Lower lobe of right lung (tissue), 2 donors: Measurements from ENCODE around the gene TTLL12. TPM values are rescaled to one million over a fixed set of nuclear protein-coding genes. Genes with fewer than 3 reads are reported as not detected.

Source experiments
- ATAC-seq, 2 donors: fragments of 200-7000 bp; cut with Tn5 transposase; one replicate each; pipeline ENCODE4 v1.9.1; 2020 to 2022; ENCODE audit warnings: mild to moderate bottlenecking in 2 of 2, moderate library complexity in 2 of 2
- DNase-seq: peaks from one replicate; pipeline ENCODE4 v3.0.0-alpha.2; 2020
- H3K27ac ChIP-seq: fragments of 200-600 bp; one replicate; pipeline ENCODE4 v1.8.0; 2022
- H3K27me3 ChIP-seq: fragments of 200-600 bp; one replicate; pipeline ENCODE4 v1.8.0; 2022; ENCODE audit warnings: low read depth
- H3K36me3 ChIP-seq: fragments of 200-600 bp; one replicate; pipeline ENCODE4 v1.8.0; 2022; ENCODE audit warnings: mild to moderate bottlenecking
- H3K4me1 ChIP-seq: fragments of 200-600 bp; one replicate; pipeline ENCODE4 v1.8.0; 2022
- H3K4me3 ChIP-seq: fragments of 200-600 bp; one replicate; pipeline ENCODE4 v1.8.0; 2022; ENCODE audit warnings: mild to moderate bottlenecking
- H3K9me3 ChIP-seq: fragments of 200-600 bp; one replicate; pipeline ENCODE4 v1.8.0; 2022
- CTCF ChIP-seq: fragments of 200-600 bp; IDR thresholded peaks from one replicate; pipeline ENCODE4 v1.8.0; 2022; ENCODE audit warnings: antibody characterized with exemption, mild to moderate bottlenecking
- intact Hi-C: fragments of 100-400 bp; cut with DNase I; formaldehyde crosslinking; loops from one replicate; pipeline ENCODE4 v1.11.0; 2022
- total RNA-seq: library from RNA; stranded (reverse); fragmentation: NEBNext Ultra II Directional; extraction: Animal tissue kit (Norgen Biotek cat#: 25700); gene quantifications from one replicate; pipeline ENCODE4 v1.2.1, GENCODE V29; 2021
- donor health status: DM: no; HTN: yes; CAD: no; lungs with severe emphysema.

TTLL12 gene
- total RNA-seq, 1 donor from 2014 or later = 21.6 TPM

GRCh38 chr22:43228330-43228729 is 41.4 kb upstream of the TTLL12 start:
- Histone ChIP-seq H3K9me3 (no peaks in the 10 kb centered on the region), H3K4me3 (no peak overlapping the region), H3K27ac (no peak overlapping the region), H3K36me3 (no peaks in the 10 kb centered on the region), H3K27me3 (no peaks in the 10 kb centered on the region), H3K4me1 (no peaks in the 10 kb centered on the region)
- intact Hi-C loops = no loop called here
- DNase-seq (no peak), ATAC-seq (no peak)
- TF ChIP-seq CTCF = peak; percentile 14

- ATAC-seq (no peak), DNase-seq (no peak)
- intact Hi-C loops = no loop called here
- Histone ChIP-seq H3K27ac (no peak overlapping the region), H3K27me3 (no peaks in the 10 kb centered on the region), H3K9me3 (no peaks in the 10 kb centered on the region), H3K4me1 (peaks cover 4% of the 10 kb centered on the region), H3K4me3 (no peak overlapping the region), H3K36me3 (no peaks in the 10 kb centered on the region)
- TF ChIP-seq CTCF = no peak
Observed at GRCh38 chr22:43227239-43227630, 40.3 kb upstream of the TTLL12 start.

GRCh38 chr22:43226377-43227238 is 39.7 kb upstream of the TTLL12 start:
- Histone ChIP-seq H3K4me1 (peaks cover 6% of the 10 kb centered on the region), H3K36me3 (no peaks in the 10 kb centered on the region), H3K9me3 (no peaks in the 10 kb centered on the region), H3K27me3 (no peaks in the 10 kb centered on the region), H3K27ac (no peak overlapping the region), H3K4me3 (no peak overlapping the region)
- ATAC-seq = no peak
- DNase-seq = no peak
- intact Hi-C loops = no loop called here
- no peak for TF ChIP-seq CTCF

GRCh38 chr22:43225609-43226008 is 38.7 kb upstream of the TTLL12 start:
- Histone ChIP-seq H3K9me3 (no peaks in the 10 kb centered on the region), H3K27me3 (no peaks in the 10 kb centered on the region), H3K4me1 (peaks cover 6% of the 10 kb centered on the region), H3K36me3 (no peaks in the 10 kb centered on the region), H3K4me3 (no peak overlapping the region), H3K27ac (no peak overlapping the region)
- no peak for DNase-seq
- intact Hi-C loops = no loop called here
- TF ChIP-seq CTCF = no peak
- ATAC-seq = no peak

- H3K4me1 ChIP-seq = peaks cover 6% of the 10 kb centered on the region
- no peaks in the 10 kb centered on the region for H3K9me3 ChIP-seq
- intact Hi-C loops = no loop called here
- no peak overlapping the region for H3K27ac ChIP-seq
- H3K27me3 ChIP-seq = no peaks in the 10 kb centered on the region
- no peak for ATAC-seq
- H3K36me3 ChIP-seq = no peaks in the 10 kb centered on the region
- DNase-seq = no peak
- no peak for TF ChIP-seq CTCF
- no peak overlapping the region for H3K4me3 ChIP-seq
Observed at GRCh38 chr22:43222987-43223386, 36.1 kb upstream of the TTLL12 start.
